ENCODE data around the gene GPATCH4.
"Not testable (repeated sequence)": the region's sequence is repeated elsewhere in the genome, so short reads cannot be mapped to it uniquely, and the experiment has no call there.

Gene GPATCH4

GRCh38 chr1:156574039-156574633 is 27.1 kb downstream of the GPATCH4 start:
- no peak for DNase-seq (ENCODE audit: low spot score)

- DNase-seq (ENCODE audit: low spot score) = no peak
Measured at GRCh38 chr1:156572663-156573018, 28.6 kb downstream of the GPATCH4 start.

GRCh38 chr1:156571919-156572662 is 29.2 kb downstream of the GPATCH4 start, which contains the start of gene IQGAP3:
Gene IQGAP3, minus strand, starts transcription at chr1:156572565. Its CDS starts 36 bp downstream, at chr1:156572529.
- DNase-seq (ENCODE audit: low spot score) = peak; percentile 75

DNA sequence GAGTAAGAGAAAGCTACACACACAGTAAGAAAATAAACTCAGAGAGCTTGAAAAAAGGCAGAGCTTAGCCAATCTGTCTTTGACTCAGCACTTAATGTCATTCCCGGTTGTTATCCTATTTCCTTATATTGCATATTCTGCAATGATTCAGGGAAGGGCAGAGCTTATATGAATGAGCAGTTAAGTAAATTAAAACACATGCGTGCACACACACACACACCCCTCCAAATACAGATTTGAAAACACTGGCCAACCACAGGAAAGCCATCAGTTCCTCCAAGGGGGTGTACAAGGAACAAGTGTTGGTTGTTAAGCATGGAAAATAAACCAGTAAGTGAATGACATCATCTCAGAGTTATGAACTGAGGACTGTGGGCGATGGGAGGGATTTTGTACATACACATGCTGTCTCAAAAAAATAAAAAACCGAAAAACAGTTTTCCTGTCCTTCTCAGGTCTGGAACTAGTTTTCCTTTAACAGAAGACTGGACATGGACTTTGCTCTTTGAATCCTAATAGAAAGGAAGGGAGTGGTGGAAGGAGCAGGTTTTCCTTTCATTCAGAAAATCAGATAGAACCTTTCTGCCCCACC is 29.9 kb downstream of the GPATCH4 start:
- DNase-seq (ENCODE audit: low spot score) = no peak

GRCh38 chr1:156566436-156566835 is 34.8 kb downstream of the GPATCH4 start:
- DNase-seq (ENCODE audit: low spot score) = no peak

GRCh38 chr1:156565519-156565918 is 35.8 kb downstream of the GPATCH4 start:
- no peak for DNase-seq (ENCODE audit: low spot score)

- no peak for DNase-seq (ENCODE audit: low spot score)
Measured at GRCh38 chr1:156560585-156561163, 40.6 kb downstream of the GPATCH4 start.

- DNase-seq (ENCODE audit: low spot score) = no peak
Measured at GRCh38 chr1:156559797-156560385, 41.4 kb downstream of the GPATCH4 start.

GRCh38 chr1:156559086-156559796 is 42.0 kb downstream of the GPATCH4 start:
- DNase-seq (ENCODE audit: low spot score) = no peak

- DNase-seq (ENCODE audit: low spot score) = no peak
Measured at GRCh38 chr1:156556354-156556753, 44.9 kb downstream of the GPATCH4 start.

- no peak for DNase-seq (ENCODE audit: low spot score)
Measured at GRCh38 chr1:156555715-156556114, 45.6 kb downstream of the GPATCH4 start.

- DNase-seq (ENCODE audit: low spot score) = no peak
Measured at GRCh38 chr1:156554971-156555370, 46.3 kb downstream of the GPATCH4 start.

GRCh38 chr1:156553860-156554485 is 47.3 kb downstream of the GPATCH4 start:
- DNase-seq (ENCODE audit: low spot score) = no peak

DNA sequence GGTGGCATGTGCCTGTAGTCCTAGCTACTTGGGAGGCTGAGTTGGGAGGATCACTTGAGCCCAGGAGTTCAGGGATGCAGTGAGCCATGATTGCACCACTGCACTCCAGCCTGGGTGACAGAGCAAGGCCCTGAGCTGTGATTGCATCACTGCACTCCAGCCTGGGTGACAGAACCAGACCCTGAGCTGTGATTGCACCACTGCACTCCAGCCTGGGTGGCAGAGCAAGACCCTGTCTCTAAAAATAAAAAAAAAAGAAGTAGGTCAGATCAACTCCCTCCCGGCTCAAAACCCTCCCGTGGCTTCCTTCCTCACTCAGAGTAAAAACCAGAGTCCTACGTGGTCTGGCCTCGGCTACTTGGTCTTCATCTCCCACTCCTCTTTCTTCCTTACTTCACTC is 48.3 kb downstream of the GPATCH4 start:
- not testable (repeated sequence) for DNase-seq (ENCODE audit: low spot score)

DNA sequence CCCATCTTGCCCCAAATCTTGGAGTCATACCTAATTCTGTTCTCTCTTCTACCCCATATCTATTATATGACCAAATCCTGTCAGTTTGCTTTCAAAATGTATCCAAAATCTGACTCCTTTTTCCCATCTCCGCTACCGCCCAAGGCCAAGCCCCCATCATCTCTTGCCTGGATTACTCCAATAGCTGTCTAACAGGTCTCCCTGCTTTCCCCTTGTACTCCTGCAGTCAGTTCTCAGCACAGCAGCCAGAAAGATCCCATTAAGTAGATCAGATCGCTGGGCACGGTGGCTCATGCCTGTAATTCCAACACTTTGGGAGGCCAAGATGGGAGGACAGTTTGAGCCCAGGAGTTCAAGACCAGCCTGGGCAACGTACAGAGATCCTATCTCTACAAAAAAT is 48.8 kb downstream of the GPATCH4 start:
- no peak for DNase-seq (ENCODE audit: low spot score)

DNA sequence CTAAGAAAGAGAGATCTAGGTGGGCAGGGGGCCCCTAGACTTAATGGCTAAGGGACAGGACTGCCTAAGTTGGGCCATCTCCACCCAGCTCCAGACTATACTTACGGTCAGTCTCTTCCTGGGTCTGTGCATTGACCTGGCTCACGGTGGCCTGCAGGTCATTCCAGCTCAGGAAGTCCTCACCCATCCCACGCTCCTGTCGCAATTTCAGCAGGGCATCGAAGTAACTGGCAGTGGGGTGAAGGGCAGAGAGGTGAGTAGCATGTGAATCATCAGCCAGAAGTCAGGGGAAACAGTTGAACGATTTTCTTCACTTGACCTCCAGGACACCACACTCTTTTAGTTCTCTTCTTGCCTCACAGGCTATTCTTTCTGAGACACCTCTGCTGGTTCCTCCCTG is 49.4 kb downstream of the GPATCH4 start:
- DNase-seq (ENCODE audit: low spot score) = no peak

GRCh38 chr1:156551066-156551643 is 50.1 kb downstream of the GPATCH4 start:
- DNase-seq (ENCODE audit: low spot score) = no peak

DNA sequence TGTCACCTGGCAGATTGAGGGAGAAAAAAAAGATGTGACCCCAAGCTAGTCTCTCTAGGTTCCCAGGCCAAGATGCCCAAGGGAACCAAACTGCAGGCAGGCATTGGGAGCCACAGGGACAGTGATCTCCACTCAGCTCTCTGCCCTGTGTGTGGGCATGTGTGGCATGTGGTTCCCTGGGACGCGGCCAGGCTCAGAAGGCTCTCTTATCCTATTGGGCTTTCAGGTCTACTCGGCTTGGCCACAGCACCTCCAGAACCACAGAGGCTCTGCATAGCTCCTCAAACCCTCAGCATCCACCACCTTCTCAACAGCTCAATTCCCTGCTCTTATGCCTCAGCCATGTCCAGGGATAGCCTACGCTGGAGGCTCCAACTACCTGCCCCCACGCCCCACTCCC is 50.9 kb downstream of the GPATCH4 start:
- no peak for DNase-seq (ENCODE audit: low spot score)

GRCh38 chr1:156549831-156550230 is 51.4 kb downstream of the GPATCH4 start:
- DNase-seq (ENCODE audit: low spot score) = no peak

- no peak for DNase-seq (ENCODE audit: low spot score)
Measured at GRCh38 chr1:156549390-156549789, 51.9 kb downstream of the GPATCH4 start.

- DNase-seq (ENCODE audit: low spot score) = no peak
Measured at GRCh38 chr1:156547982-156548381, 53.3 kb downstream of the GPATCH4 start.

All from CD4-positive, alpha-beta T cell treated with Interleukin-2 at 100 ng/mL for 4 hours (primary cell).